ENCODE results near the gene ISG20L2.

ISG20L2 gene

GRCh38 chr1:156677616-156678596 is 50.7 kb downstream of the ISG20L2 start:
- peak; percentile 77 for TF ChIP-seq CTCF (IDR thresholded peaks at IDR 0.05; ENCODE audit: insufficient read depth, low read depth, low read length, missing control alignments)
- DNase-seq (ENCODE audit: low read depth): peak; percentile 54
- H3K4me3 ChIP-seq (ENCODE audit: low read depth, low read length): no peak overlapping the region

- no peak for TF ChIP-seq CTCF (IDR thresholded peaks at IDR 0.05; ENCODE audit: insufficient read depth, low read depth, low read length, missing control alignments)
- no peak for DNase-seq (ENCODE audit: low read depth)
- no peak within 1 kb of the TSS for H3K4me3 ChIP-seq (ENCODE audit: low read depth, low read length)
Measured at GRCh38 chr1:156676820-156677615, 51.5 kb downstream of the ISG20L2 start, which contains the start of gene NES. Gene NES, minus strand, starts transcription at chr1:156677407. Its CDS starts 143 bp downstream, at chr1:156677264.

DNA sequence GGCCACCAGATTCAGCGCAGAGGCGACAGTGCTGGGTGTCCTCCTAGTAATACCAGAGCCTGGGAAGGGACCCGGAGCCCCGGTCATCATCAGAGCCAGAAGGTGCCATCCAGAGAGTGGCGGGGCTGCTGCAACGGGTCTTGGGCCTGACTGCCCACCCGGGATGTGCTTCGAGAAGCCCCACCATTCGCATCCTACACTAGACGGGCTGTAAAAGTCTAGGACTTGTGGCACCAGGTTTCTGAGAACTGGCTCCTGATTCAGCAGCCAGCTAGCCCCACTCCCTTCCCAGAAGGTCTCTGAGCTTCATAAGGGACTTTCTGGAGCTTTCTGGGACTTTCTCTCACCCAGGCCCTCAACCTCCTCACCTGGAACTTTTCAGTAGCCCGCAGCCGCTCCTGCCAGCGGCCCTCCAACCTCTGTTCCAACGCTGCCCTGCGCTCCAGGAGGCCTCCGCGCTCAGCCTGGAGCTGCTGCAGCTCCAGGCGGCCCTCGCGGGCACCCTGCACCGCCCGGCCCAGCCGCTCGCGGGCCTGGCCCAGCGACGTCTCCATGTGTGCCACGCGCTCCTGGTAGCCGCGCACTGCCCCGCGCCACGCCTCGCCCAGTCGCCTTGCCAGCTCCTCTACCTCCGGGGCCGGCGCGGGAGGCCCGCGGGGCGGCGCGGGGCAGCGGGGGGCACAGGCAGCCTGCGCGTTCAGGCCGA is 52.3 kb downstream of the ISG20L2 start:
- no peak for DNase-seq (ENCODE audit: low read depth)
- TF ChIP-seq CTCF (IDR thresholded peaks at IDR 0.05; ENCODE audit: insufficient read depth, low read depth, low read length, missing control alignments): no peak
- H3K4me3 ChIP-seq (ENCODE audit: low read depth, low read length): no peak overlapping the region

DNA sequence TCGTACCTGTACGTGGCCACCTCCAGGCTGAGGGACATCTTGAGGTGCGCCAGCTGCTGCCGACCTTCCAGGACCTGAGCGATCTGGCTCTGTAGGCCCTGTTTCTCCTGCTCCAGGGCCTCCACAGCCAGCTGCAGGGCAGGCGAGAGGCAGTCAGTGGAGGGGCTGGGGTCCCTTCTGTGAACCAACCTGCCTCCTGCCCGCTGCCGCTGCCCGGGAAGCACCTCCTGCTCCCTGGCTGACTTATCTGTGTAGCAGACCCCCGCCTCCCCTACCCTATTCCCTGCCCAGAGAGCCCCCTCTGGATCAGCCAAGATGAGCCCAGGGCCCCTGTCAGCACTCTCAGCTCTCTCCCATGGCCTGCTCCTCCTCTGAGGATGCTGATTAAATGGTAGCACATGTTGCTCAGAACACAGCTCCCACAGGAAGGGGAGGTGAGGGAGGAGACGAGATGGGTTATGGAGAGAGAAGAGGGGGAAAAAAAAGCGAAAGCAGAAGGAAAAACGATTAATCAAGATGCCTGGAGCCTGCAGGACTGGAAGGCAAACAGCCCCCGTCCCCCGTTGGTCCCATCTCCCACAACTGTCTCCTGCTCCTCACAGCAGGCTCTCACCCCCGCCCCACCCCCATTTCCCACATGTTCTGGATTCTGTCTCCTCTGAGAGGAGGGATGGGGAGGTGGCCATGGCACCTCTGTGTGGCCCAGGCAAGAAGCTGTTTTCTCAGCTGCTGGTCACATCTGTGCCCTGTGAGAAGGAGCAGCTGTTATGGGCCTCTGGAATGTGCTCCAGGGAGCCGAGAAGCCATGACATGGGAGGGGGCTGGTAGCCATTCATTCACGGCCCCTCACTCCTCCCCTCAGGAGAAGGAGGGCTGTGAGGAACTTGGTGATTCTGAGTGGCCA is 53.1 kb downstream of the ISG20L2 start:
- H3K4me3 ChIP-seq (ENCODE audit: low read depth, low read length): no peak overlapping the region
- TF ChIP-seq CTCF (IDR thresholded peaks at IDR 0.05; ENCODE audit: insufficient read depth, low read depth, low read length, missing control alignments): no peak
- DNase-seq (ENCODE audit: low read depth): no peak

- TF ChIP-seq CTCF (IDR thresholded peaks at IDR 0.05; ENCODE audit: insufficient read depth, low read depth, low read length, missing control alignments): no peak
- DNase-seq (ENCODE audit: low read depth): no peak
- no peak overlapping the region for H3K4me3 ChIP-seq (ENCODE audit: low read depth, low read length)
Measured at GRCh38 chr1:156673387-156674121, 55.0 kb downstream of the ISG20L2 start.
